ENCODE data around the gene DNPH1. TPM values are rescaled to one million over a fixed set of nuclear protein-coding genes. Genes with fewer than 3 reads are reported as not detected.

DNPH1 gene
- total RNA-seq, 2 experiments from 2014 or later: 59.7 to 59.8 TPM

GRCh38 chr6:43231735-43232450 is 2.6 kb upstream of the DNPH1 start:
- no peak for DNase-seq
- H3K4me1 Mint-ChIP-seq (ENCODE audit: low read depth): peaks cover 19% of the 10 kb centered on the region
- CTCF ChIA-PET: no interaction called here
- H3K36me3 Mint-ChIP-seq (ENCODE audit: low read depth): peaks cover 10% of the 10 kb centered on the region
- no peak overlapping the region for H3K4me3 Mint-ChIP-seq
- no peaks in the 10 kb centered on the region for H3K9me3 Mint-ChIP-seq
- intact Hi-C loops (cut with micrococcal nuclease): no loop called here
- no peak overlapping the region for H3K27ac Mint-ChIP-seq
- H3K27me3 Mint-ChIP-seq (ENCODE audit: low read depth): no peaks in the 10 kb centered on the region

- Mint-ChIP-seq H3K27ac (no peak overlapping the region), H3K27me3 (ENCODE audit: low read depth) (no peaks in the 10 kb centered on the region), H3K36me3 (ENCODE audit: low read depth) (peaks cover 17% of the 10 kb centered on the region), H3K9me3 (no peaks in the 10 kb centered on the region), H3K4me3 (no peak overlapping the region), H3K4me1 (ENCODE audit: low read depth) (peaks cover 27% of the 10 kb centered on the region)
- intact Hi-C loops (cut with micrococcal nuclease): no loop called here
- no peak for DNase-seq
- CTCF ChIA-PET: interaction anchor here (2.7 to 3.8 kb wide), 2 partner anchors 77 to 276 kb away, joined by 10 to 14 read pairs; partner anchors contain the start of gene CRIP3
Measured at GRCh38 chr6:43231053-43231452, 1.8 kb upstream of the DNPH1 start.

- Mint-ChIP-seq H3K27ac (peak overlapping the region; percentile 89), H3K9me3 (no peaks in the 10 kb centered on the region), H3K27me3 (ENCODE audit: low read depth) (no peaks in the 10 kb centered on the region), H3K4me3 (peak overlapping the region; percentile 84), H3K36me3 (ENCODE audit: low read depth) (peaks cover 25% of the 10 kb centered on the region), H3K4me1 (ENCODE audit: low read depth) (peaks cover 37% of the 10 kb centered on the region)
- DNase-seq: no peak
- CTCF ChIA-PET: interaction anchor here (0.6 to 3.8 kb wide), 17 partner anchors 8 to 282 kb away, joined by 3 to 15 read pairs (median 4); partner anchors contain the start of genes CRIP3 and TTBK1
- intact Hi-C loops (cut with micrococcal nuclease): loop anchor here (1.0 kb wide), 1 partner anchor 17 kb away; no protein-coding TSS in a partner anchor
Measured at GRCh38 chr6:43229803-43230620, 731 bp upstream of the DNPH1 start.

GRCh38 chr6:43226192-43226851 is 3.0 kb downstream of the DNPH1 start:
- intact Hi-C loops (cut with micrococcal nuclease): no loop called here
- Mint-ChIP-seq H3K9me3 (no peaks in the 10 kb centered on the region), H3K27ac (peak overlapping the region; percentile 98), H3K4me1 (ENCODE audit: low read depth) (peaks cover 61% of the 10 kb centered on the region), H3K36me3 (ENCODE audit: low read depth) (peaks cover 37% of the 10 kb centered on the region), H3K4me3 (no peak overlapping the region), H3K27me3 (ENCODE audit: low read depth) (no peaks in the 10 kb centered on the region)
- CTCF ChIA-PET: interaction anchor here (0.7 to 1.9 kb wide), 3 partner anchors 172 to 281 kb away, joined by 3 to 5 read pairs (median 4); no protein-coding TSS in a partner anchor
- no peak for DNase-seq

- CTCF ChIA-PET: interaction anchor here (0.6 kb wide), 1 partner anchor 14 kb away, joined by 3 read pairs; no protein-coding TSS in a partner anchor
- H3K27me3 Mint-ChIP-seq (ENCODE audit: low read depth): no peaks in the 10 kb centered on the region
- intact Hi-C loops (cut with micrococcal nuclease): no loop called here
- peak overlapping the region; percentile 98 for H3K27ac Mint-ChIP-seq
- H3K4me3 Mint-ChIP-seq: no peak overlapping the region
- H3K36me3 Mint-ChIP-seq (ENCODE audit: low read depth): peaks cover 37% of the 10 kb centered on the region
- H3K9me3 Mint-ChIP-seq: no peaks in the 10 kb centered on the region
- H3K4me1 Mint-ChIP-seq (ENCODE audit: low read depth): peaks cover 58% of the 10 kb centered on the region
- no peak for DNase-seq
Measured at GRCh38 chr6:43223175-43223574, 6.1 kb downstream of the DNPH1 start.

- Mint-ChIP-seq H3K4me1 (ENCODE audit: low read depth) (peaks cover 52% of the 10 kb centered on the region), H3K36me3 (ENCODE audit: low read depth) (peaks cover 32% of the 10 kb centered on the region), H3K27me3 (ENCODE audit: low read depth) (no peaks in the 10 kb centered on the region), H3K9me3 (no peaks in the 10 kb centered on the region), H3K4me3 (no peak overlapping the region), H3K27ac (peak overlapping the region; percentile 98)
- CTCF ChIA-PET: no interaction called here
- intact Hi-C loops (cut with micrococcal nuclease): no loop called here
- DNase-seq: no peak
Measured at GRCh38 chr6:43222418-43223059, 6.7 kb downstream of the DNPH1 start.

- no peak for DNase-seq
- no peak overlapping the region for H3K4me3 Mint-ChIP-seq
- peaks cover 30% of the 10 kb centered on the region for H3K36me3 Mint-ChIP-seq (ENCODE audit: low read depth)
Measured at GRCh38 chr6:43221046-43221972, 8.0 kb downstream of the DNPH1 start.

GRCh38 chr6:43220439-43220951 is 8.8 kb downstream of the DNPH1 start:
- Mint-ChIP-seq H3K9me3 (no peaks in the 10 kb centered on the region), H3K27me3 (ENCODE audit: low read depth) (no peaks in the 10 kb centered on the region), H3K36me3 (ENCODE audit: low read depth) (peaks cover 28% of the 10 kb centered on the region), H3K4me1 (ENCODE audit: low read depth) (peaks cover 35% of the 10 kb centered on the region), H3K27ac (no peak overlapping the region), H3K4me3 (no peak overlapping the region)
- CTCF ChIA-PET: interaction anchor here (0.8 kb wide), 1 partner anchor 292 kb away, joined by 3 read pairs; the partner anchor contains the start of gene CNPY3
- no peak for DNase-seq
- intact Hi-C loops (cut with micrococcal nuclease): no loop called here

More at GRCh38 chr6:43221046-43221972, 8.0 kb downstream of the DNPH1 start:
- H3K27ac Mint-ChIP-seq: peak overlapping the region; percentile 38
- H3K9me3 Mint-ChIP-seq: no peaks in the 10 kb centered on the region
- H3K4me1 Mint-ChIP-seq (ENCODE audit: low read depth): peaks cover 43% of the 10 kb centered on the region
- CTCF ChIA-PET: interaction anchor here (0.8 kb wide), 1 partner anchor 292 kb away, joined by 3 read pairs; the partner anchor contains the start of gene CNPY3
- intact Hi-C loops (cut with micrococcal nuclease): no loop called here
- no peaks in the 10 kb centered on the region for H3K27me3 Mint-ChIP-seq (ENCODE audit: low read depth)

- CTCF ChIA-PET: interaction anchor here (0.6 kb wide), 1 partner anchor 9 kb away, joined by 3 read pairs; the partner anchor contains the start of gene DNPH1
- Mint-ChIP-seq H3K4me1 (ENCODE audit: low read depth) (peaks cover 31% of the 10 kb centered on the region), H3K4me3 (no peak overlapping the region), H3K9me3 (no peaks in the 10 kb centered on the region), H3K27me3 (ENCODE audit: low read depth) (no peaks in the 10 kb centered on the region), H3K36me3 (ENCODE audit: low read depth) (peaks cover 24% of the 10 kb centered on the region), H3K27ac (no peak overlapping the region)
- no peak for DNase-seq
- intact Hi-C loops (cut with micrococcal nuclease): no loop called here
Measured at GRCh38 chr6:43219814-43220213, 9.5 kb downstream of the DNPH1 start.

- H3K4me3 Mint-ChIP-seq: no peak overlapping the region
- intact Hi-C loops (cut with micrococcal nuclease): no loop called here
- no peak overlapping the region for H3K27ac Mint-ChIP-seq
- peaks cover 24% of the 10 kb centered on the region for H3K36me3 Mint-ChIP-seq (ENCODE audit: low read depth)
- no peak for DNase-seq
- no peaks in the 10 kb centered on the region for H3K9me3 Mint-ChIP-seq
- CTCF ChIA-PET: no interaction called here
- no peaks in the 10 kb centered on the region for H3K27me3 Mint-ChIP-seq (ENCODE audit: low read depth)
- H3K4me1 Mint-ChIP-seq (ENCODE audit: low read depth): peaks cover 26% of the 10 kb centered on the region
Measured at GRCh38 chr6:43219119-43219518, 10.2 kb downstream of the DNPH1 start.

GRCh38 chr6:43217351-43217750 is 11.9 kb downstream of the DNPH1 start:
- Mint-ChIP-seq H3K27ac (no peak overlapping the region), H3K36me3 (ENCODE audit: low read depth) (peaks cover 20% of the 10 kb centered on the region), H3K4me3 (no peak overlapping the region), H3K9me3 (no peaks in the 10 kb centered on the region), H3K4me1 (ENCODE audit: low read depth) (peaks cover 15% of the 10 kb centered on the region), H3K27me3 (ENCODE audit: low read depth) (no peaks in the 10 kb centered on the region)
- no peak for DNase-seq
- CTCF ChIA-PET: no interaction called here
- intact Hi-C loops (cut with micrococcal nuclease): no loop called here
